Skeletal muscle satellite cell (primary cell): ENCODE data around the gene RIMBP2.

Experiments
- H3K27me3 ChIP-seq: 2 replicates; pipeline ENCODE4 v1.7.0; 2013; ENCODE audit warnings: low read length; ENCODE audit not compliant: control insufficient read depth, insufficient read depth
- H3K36me3 ChIP-seq: 2 replicates; pipeline ENCODE4 v1.7.0; 2013; ENCODE audit warnings: mild to moderate bottlenecking, control low read depth, low read length; ENCODE audit not compliant: insufficient read depth
- H3K4me1 ChIP-seq: 2 replicates; pipeline ENCODE4 v1.7.0; 2013; ENCODE audit warnings: low read length; ENCODE audit not compliant: control insufficient read depth, insufficient read depth
- H3K4me2 ChIP-seq: 2 replicates; pipeline ENCODE4 v1.7.0; 2013; ENCODE audit warnings: mild to moderate bottlenecking, low read length
- H3K4me3 ChIP-seq: 2 replicates; pipeline ENCODE4 v1.7.0; 2013; ENCODE audit warnings: low read length
- H3K9ac ChIP-seq: 2 replicates; pipeline ENCODE4 v1.7.0; 2013; ENCODE audit warnings: mild to moderate bottlenecking, low read depth, low read length, moderate library complexity
- H3K9me3 ChIP-seq: replicated peaks from 2 replicates; pipeline ENCODE4 v1.7.0; 2013; ENCODE audit warnings: mild to moderate bottlenecking, control low read depth, low read length

The RIMBP2 gene

GRCh38 chr12:130537655-130538054 lies 178.4 kb downstream of the RIMBP2 start:
- Histone ChIP-seq H3K4me3 (no peak overlapping the region), H3K9me3 (peaks cover 10% of the 10 kb centered on the region), H3K36me3 (no peaks in the 10 kb centered on the region), H3K4me1 (no peaks in the 10 kb centered on the region), H3K27me3 (no peaks in the 10 kb centered on the region), H3K9ac (no peak overlapping the region), H3K4me2 (no peak overlapping the region)

- no peak overlapping the region for H3K4me2 ChIP-seq
- peaks cover 10% of the 10 kb centered on the region for H3K9me3 ChIP-seq
- no peaks in the 10 kb centered on the region for H3K27me3 ChIP-seq
- no peaks in the 10 kb centered on the region for H3K36me3 ChIP-seq
- no peak overlapping the region for H3K9ac ChIP-seq
- H3K4me1 ChIP-seq: no peaks in the 10 kb centered on the region
- no peak overlapping the region for H3K4me3 ChIP-seq
Observed at GRCh38 chr12:130537051-130537450, 179.0 kb downstream of the RIMBP2 start.

- no peak overlapping the region for H3K4me2 ChIP-seq
- no peak overlapping the region for H3K4me3 ChIP-seq
- no peaks in the 10 kb centered on the region for H3K4me1 ChIP-seq
- H3K36me3 ChIP-seq: no peaks in the 10 kb centered on the region
- H3K9me3 ChIP-seq: no peaks in the 10 kb centered on the region
- no peaks in the 10 kb centered on the region for H3K27me3 ChIP-seq
- H3K9ac ChIP-seq: no peak overlapping the region
Observed at GRCh38 chr12:130530429-130530828, 185.7 kb downstream of the RIMBP2 start.

- Histone ChIP-seq H3K36me3 (no peaks in the 10 kb centered on the region), H3K9ac (no peak overlapping the region), H3K9me3 (no peaks in the 10 kb centered on the region), H3K4me3 (no peak overlapping the region), H3K4me2 (no peak overlapping the region), H3K27me3 (no peaks in the 10 kb centered on the region), H3K4me1 (no peaks in the 10 kb centered on the region)
Observed at GRCh38 chr12:130529781-130530180, 186.3 kb downstream of the RIMBP2 start.

GRCh38 chr12:130527239-130527638 lies 188.9 kb downstream of the RIMBP2 start:
- peaks cover 4% of the 10 kb centered on the region for H3K9me3 ChIP-seq
- no peak overlapping the region for H3K4me3 ChIP-seq
- no peak overlapping the region for H3K4me2 ChIP-seq
- no peaks in the 10 kb centered on the region for H3K4me1 ChIP-seq
- H3K36me3 ChIP-seq: no peaks in the 10 kb centered on the region
- H3K9ac ChIP-seq: no peak overlapping the region
- H3K27me3 ChIP-seq: no peaks in the 10 kb centered on the region

GRCh38 chr12:130526813-130527212 lies 189.3 kb downstream of the RIMBP2 start:
- Histone ChIP-seq H3K4me1 (no peaks in the 10 kb centered on the region), H3K27me3 (no peaks in the 10 kb centered on the region), H3K36me3 (no peaks in the 10 kb centered on the region), H3K4me3 (no peak overlapping the region), H3K9ac (no peak overlapping the region), H3K4me2 (no peak overlapping the region), H3K9me3 (peaks cover 4% of the 10 kb centered on the region)

- no peaks in the 10 kb centered on the region for H3K36me3 ChIP-seq
- no peak overlapping the region for H3K4me2 ChIP-seq
- H3K9ac ChIP-seq: no peak overlapping the region
- H3K27me3 ChIP-seq: no peaks in the 10 kb centered on the region
- H3K4me1 ChIP-seq: no peaks in the 10 kb centered on the region
- H3K4me3 ChIP-seq: no peak overlapping the region
- peaks cover 4% of the 10 kb centered on the region for H3K9me3 ChIP-seq
Observed at GRCh38 chr12:130525384-130526172, 190.5 kb downstream of the RIMBP2 start.

GRCh38 chr12:130524759-130525158 lies 191.3 kb downstream of the RIMBP2 start:
- Histone ChIP-seq H3K4me3 (no peak overlapping the region), H3K4me1 (no peaks in the 10 kb centered on the region), H3K27me3 (no peaks in the 10 kb centered on the region), H3K36me3 (no peaks in the 10 kb centered on the region), H3K9me3 (peaks cover 6% of the 10 kb centered on the region), H3K9ac (no peak overlapping the region), H3K4me2 (no peak overlapping the region)

- Histone ChIP-seq H3K36me3 (no peaks in the 10 kb centered on the region), H3K4me3 (no peak overlapping the region), H3K4me2 (no peak overlapping the region), H3K4me1 (no peaks in the 10 kb centered on the region), H3K9ac (no peak overlapping the region), H3K27me3 (no peaks in the 10 kb centered on the region), H3K9me3 (peaks cover 12% of the 10 kb centered on the region)
Observed at GRCh38 chr12:130523863-130524614, 192.1 kb downstream of the RIMBP2 start.

- H3K4me2 ChIP-seq: no peak overlapping the region
- H3K4me1 ChIP-seq: no peaks in the 10 kb centered on the region
- H3K9me3 ChIP-seq: peaks cover 15% of the 10 kb centered on the region
- no peak overlapping the region for H3K9ac ChIP-seq
- H3K4me3 ChIP-seq: no peak overlapping the region
- no peaks in the 10 kb centered on the region for H3K27me3 ChIP-seq
- no peaks in the 10 kb centered on the region for H3K36me3 ChIP-seq
Observed at GRCh38 chr12:130523208-130523607, 192.9 kb downstream of the RIMBP2 start.

- Histone ChIP-seq H3K27me3 (no peaks in the 10 kb centered on the region), H3K9me3 (peaks cover 19% of the 10 kb centered on the region), H3K4me3 (no peak overlapping the region), H3K4me1 (no peaks in the 10 kb centered on the region), H3K4me2 (no peak overlapping the region), H3K9ac (no peak overlapping the region), H3K36me3 (no peaks in the 10 kb centered on the region)
Observed at GRCh38 chr12:130522244-130522834, 193.8 kb downstream of the RIMBP2 start.
